GM19351 (cell line): Measurements from ENCODE around the gene AAK1.
"Not testable (repeated sequence)": the region's sequence is repeated elsewhere in the genome, so short reads cannot be mapped to it uniquely, and the experiment has no call there.

Source experiments
- ATAC-seq: cut with Tn5 transposase; IDR thresholded peaks from one replicate; pipeline ENCODE4 v1.9.1; 2021; ENCODE audit warnings: mild to moderate bottlenecking, moderate library complexity; ENCODE audit not compliant: unreplicated experiment

The AAK1 gene

DNA sequence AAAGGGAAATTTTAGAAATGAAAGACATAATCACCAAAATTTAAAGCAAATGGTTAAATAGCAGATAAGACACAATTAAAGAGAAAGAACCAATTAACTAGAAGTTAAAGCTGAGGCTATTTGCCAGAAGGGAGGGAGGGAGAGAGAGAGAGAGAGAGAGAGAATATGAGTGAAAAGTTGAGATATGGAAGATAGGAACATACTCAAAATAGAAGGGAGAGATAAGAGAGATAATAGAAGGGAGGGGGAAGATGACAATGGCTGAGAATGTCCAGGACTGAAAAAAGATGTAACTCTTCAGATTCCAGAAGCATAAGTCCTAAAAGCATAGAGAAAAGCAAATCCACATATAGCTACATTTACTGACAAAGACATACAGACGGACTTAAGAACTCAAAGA is 17.1 kb upstream of the AAK1 start:
- ATAC-seq, result no peak

DNA sequence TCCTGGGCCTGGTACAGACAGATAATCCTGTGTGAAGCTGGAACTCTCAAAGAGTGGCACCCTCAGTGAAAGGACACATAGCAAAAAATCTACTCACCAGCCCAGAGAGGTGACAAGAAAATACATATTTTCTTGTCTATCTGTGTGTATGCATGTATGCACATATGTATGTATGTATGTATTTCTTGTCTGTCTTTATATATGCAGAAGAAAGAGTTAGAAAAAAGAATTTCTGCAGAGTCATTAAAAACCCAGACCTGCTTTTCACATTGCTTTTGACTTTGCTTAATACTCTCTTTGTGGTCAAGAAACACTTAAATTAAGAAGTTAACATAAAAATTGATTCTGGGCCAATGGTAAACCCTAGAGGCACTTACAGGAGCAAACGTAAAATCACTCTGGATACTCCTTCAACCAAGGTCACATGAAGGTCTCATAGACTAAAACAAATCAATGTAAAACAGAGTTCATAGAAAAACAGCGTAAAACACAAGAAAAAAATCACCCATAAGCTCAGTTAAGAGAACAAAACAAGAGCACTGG is 16.5 kb upstream of the AAK1 start:
- ATAC-seq, result no peak

DNA sequence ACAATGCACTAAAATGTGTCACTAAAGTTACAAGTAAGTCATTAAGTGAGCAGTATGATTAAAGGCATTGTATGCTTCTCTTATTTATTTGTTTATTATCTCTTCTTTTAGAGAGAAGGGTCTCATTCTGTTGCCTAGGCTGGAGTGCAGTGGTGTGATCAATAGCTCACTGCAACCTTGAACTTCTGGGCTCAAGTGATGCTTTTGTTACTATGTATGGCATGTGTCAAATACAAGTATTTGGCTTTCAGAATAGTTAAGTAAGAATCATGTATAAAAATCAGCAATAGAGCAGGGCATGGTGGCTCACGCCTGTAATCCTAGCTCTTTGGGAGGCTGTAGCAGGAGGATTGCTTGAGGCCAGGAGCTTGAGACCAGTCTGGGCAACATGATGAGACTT is 15.8 kb upstream of the AAK1 start:
- no peak for ATAC-seq

DNA sequence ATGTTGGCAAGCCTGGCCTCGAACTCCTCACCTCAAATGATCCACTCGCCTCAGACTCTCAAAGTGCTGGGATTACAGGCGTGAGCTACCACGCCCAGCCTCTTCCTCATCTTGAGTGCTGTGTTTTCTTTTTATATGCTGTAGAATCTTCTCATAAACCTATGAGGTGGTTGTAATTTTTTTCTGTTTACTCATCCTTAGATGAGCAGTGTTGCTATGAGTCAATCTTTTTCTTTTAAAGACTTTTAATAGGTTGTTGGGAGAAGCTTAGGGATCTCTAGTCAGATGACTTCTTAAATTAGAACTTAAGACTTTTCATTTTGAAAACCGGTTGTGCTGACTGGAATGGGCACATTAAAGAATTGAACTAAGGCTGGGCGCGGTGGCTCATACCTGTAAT is 8.7 kb upstream of the AAK1 start:
- ATAC-seq, result no peak

DNA sequence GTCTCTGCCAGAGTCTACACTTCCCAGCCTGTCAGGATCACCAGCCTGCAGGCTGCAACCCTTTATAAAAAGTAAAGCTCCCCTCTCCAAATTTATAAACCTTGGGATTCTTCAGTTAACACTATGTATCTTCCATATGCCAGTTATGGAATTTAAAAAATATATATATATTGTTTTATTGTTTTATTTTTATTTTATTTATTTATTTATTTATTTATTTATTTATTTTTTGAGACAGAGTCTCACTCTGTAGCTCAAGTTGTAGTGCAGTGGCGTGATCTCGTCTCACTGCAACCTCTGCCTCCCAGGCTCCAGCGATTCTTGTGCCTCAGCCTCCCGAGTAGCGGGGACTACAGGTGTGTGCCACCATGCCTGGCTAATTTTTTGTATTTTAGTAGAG is 3.7 kb upstream of the AAK1 start:
- ATAC-seq, result not testable (repeated sequence)

DNA sequence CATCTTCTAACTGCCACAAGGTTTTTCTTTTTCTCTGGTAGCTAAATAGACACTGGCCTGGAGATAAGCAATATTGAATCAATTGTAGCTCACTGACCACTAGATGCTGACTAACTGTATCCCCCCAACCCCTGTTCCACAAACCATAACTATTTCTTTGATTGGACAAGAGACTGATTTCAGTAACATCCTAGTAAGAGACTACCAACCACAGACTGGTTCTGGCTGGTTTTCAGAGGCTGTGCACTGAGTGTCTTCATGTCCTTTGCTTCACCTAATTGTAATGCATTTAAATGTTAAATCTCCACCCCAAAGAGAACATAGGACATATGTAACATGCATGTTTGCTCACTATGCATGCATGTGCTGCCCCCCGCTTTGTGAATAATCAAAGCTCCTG is 3.2 kb upstream of the AAK1 start:
- ATAC-seq, result no peak

DNA sequence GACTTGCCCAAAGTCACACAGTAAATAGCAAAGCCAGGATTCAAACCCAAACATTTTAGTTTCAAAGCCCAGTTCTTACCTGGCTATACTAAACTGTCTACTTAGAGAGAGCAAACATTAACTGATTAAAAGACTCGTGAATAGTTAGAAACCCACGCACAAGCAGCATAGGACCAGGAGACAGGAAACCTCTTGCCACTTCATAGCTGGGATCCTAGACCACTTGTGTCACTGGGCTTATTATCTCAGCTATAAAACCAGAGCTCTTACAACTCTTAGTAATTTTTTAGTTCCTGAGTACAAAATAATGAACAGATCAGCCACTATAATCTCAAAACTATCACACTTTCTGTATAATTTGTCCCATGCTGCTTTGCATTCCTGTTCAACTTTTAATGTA is 2.4 kb upstream of the AAK1 start:
- ATAC-seq, result no peak

DNA sequence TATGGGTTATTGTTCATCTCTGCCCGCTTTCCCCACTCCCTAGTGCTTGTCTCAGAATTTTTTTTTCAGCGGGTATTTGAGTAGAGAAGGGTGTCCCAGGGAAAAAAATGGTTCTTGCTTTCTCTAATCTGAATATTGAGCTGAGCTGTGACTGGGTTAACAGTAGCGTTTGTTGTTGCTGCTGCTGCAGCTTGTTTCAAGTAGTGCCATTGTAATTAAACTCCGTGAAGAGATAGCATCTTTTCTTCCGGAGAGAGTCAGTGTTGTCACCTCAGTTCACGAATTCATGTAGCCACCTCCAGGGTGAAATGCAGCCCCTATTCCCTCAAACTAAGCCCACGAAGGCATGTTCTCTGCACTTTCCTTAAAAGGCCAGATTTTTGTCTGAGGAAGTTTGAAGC is 1.5 kb upstream of the AAK1 start:
- no peak for ATAC-seq

DNA sequence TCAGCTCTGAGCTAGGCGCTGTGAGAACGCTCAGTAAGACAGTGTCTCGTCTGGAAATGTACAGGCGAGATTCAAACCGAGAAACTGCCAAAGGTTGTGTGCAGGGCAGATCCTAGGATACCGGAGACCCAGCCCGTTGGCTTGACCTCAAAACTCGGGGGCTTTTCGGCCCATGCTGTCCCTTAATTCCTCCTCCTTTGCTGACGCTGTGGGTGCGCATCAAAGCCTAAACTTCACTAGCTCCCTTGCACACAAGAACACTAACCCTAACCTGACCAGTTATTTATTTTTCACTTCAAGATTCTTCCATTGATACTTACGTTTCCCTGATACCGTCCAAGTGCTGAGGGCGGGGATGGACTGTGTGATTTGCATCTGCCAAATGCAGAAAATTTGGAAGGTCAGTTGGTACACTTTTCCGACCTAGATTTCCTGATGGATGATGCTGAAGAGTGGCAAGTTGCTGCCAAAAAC is 1.0 kb upstream of the AAK1 start:
- ATAC-seq, result no peak

DNA sequence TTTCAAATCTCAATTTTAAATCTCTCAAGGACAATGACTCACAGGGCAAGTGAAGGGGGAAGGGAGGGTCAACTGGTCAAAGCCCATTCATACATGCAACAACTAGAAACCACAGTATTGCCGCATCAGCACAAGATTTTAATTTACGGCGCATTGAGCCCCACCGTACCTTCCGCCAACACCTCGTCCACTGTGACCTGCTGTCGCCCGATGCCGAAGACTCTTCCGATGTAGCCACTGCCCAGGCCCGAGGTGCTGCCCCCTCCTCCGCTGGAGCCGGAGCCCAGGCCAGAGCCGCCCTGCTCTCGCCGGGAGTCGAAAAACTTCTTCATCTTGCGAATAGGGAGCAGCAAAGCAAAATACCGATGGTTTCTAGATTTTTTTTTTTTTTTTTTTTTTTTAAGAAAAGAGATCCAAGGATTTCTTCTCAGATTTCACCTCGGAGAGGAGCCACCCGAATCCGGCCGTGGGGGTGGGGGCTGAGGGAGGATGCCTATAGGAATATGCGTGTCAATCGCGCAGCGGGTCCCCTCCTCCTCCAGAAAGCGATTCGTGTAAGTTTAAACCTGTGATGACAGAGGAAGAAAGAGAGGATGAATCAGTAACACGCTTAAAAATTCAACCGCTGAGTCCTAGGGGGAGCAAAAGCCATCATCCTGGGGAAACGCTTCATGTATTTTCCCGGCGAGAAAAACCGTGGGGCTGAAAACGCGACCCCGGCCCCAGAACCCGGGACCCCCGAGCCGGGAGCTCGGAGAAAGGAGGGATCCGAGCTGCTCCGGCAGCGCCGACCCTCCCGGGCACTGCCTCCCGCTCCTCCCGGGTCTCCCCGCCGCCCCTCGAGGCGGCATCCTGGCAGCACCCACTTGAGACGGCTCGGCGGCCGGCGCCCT is 584 bp downstream of the AAK1 start:
- ATAC-seq, result no peak

DNA sequence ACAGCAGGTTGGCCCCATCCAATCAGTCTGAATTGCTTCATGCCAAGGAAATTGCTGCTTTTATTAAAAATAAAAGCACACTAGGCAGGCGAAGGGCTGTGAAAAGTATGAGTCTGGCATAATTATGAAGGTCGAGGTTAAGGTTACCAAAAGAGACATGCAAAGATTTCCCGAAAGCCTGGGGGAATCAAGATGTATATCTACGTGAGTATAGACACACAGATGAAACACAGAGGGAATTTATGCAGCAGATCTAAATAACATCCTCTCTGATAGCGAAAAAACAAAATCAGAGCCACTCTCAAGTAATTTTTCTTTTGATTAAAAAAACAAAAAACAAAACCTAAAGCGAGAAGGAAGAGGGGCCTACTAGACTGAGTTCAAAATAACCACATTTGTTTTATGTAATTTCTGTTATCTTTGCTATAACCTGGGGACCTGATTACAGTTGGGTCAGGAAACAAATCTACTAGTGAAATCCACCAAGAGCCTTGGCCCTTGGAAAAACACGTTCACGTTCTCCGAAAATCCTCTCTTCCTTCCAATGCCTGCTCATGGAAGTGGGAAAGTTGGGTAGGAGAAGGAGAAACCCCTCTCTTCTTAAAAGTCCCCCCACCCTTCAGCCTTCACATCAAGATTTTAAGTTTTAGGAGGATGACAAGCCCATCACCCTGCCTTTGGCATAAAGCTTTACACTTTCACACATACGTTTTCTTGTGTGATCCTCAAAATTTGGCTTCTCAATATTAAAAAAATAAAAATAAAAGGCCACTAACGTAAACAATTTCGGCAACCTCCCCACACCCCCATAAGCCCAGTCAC is 1.4 kb downstream of the AAK1 start:
- ATAC-seq, result no peak

DNA sequence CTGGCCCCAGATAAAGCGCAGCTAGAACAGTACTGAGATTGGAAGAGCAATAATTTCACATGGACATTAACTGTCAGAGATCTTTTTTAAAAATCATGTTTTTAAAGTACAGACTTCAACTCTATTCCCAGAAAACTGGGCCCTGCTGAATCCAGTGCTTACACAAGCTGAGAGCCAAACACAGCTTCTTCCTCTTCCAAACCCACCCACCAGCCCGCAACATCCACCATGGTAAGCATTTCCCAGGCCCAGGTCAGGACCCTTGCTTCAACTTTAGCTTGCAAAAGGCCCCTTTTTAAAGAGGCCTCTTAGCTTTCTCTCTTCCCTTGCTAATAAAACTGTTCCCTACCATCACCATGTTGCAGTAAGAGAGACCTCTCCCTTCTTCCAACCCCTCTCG is 2.1 kb downstream of the AAK1 start:
- no peak for ATAC-seq

DNA sequence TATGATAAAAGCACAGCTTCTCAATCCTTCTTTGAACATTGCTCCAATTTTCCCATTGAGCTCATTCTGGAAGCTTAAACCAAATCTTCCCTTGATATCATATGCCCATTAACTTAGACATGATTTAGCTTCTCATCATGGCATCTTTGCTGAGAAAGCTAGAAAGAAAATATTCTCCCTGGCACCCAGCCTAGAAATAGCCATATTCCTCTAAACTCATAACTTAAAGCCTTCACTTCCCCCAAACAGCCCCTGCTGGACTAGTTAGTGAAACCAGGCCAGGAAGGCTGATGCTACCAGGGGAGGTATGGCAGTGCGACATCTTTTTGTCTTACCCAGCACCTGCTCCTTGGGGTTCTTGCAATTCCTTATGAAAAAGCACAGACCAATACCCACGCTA is 4.3 kb downstream of the AAK1 start:
- ATAC-seq, result no peak

DNA sequence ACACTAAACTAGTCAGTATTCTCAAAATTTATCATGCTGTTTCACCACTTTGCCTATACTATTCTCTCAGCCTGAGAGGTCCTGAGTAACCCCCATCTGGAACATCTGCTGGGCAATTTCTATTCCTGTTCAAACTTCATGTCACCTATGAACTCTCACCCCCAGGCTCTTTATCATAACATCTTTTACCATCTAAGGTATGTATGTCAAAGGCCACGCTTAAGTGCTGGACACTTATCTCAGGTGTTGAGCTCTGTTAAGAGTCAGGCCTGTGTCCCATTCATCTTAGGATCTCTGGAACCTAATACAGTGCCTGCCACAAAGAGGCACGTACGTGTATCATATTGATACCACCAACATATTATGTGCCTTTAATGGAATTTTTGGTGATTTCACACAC is 4.9 kb downstream of the AAK1 start:
- ATAC-seq, result no peak

DNA sequence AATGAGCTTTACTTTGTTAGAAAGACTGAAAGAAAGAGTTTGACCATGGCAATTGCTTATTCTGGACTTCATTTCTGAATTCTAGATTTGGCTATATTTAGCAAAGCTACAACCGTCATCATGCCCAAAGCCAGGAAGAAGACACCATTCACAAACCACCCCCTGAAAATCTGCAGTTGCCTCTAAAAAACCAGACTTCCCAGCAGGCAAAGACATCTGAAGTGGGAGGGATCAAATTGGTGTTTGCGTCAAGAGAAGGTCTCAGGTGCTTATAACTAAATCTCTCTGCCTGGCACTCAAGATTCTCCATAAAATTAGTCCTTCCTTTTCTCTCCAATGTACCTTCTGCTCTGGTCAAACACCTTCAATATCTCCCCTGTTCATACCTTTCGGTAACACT is 5.6 kb downstream of the AAK1 start:
- no peak for ATAC-seq

DNA sequence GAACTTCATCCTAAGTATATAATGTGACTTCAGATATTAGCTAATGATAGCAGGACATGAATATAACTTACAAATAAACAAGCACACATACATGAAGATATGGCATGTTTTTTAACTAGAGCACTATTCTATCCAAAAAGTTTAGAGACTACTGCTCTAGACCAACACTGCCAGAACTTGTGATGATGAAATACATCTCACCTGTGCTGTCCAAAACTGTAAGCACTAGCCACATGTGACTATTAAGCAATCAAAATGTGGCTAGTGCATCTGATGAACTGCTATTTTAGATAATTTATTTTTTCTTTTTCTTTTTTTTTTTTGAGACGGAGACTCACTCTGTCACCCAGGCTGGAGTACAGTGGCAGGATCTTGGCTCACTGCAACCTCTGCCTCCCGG is 7.1 kb downstream of the AAK1 start:
- ATAC-seq, result no peak

DNA sequence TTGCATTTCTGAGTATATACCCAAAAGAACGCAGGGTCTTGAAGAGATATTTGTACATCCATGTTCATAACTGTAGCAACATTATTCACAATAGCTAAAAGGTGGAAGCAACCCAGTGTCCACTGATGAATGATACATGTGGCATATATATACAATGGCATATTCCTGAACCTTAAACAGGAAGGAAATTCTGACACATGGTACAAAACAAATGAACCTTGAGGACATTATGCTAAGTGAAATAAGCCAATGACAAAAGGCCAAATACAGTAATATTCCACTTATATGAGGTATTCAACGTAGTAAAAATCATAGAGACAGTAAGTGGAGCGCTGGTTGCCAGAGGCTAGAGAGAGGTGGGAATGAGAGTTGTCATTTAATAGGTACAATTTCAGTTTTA is 8.1 kb downstream of the AAK1 start:
- ATAC-seq, result no peak

DNA sequence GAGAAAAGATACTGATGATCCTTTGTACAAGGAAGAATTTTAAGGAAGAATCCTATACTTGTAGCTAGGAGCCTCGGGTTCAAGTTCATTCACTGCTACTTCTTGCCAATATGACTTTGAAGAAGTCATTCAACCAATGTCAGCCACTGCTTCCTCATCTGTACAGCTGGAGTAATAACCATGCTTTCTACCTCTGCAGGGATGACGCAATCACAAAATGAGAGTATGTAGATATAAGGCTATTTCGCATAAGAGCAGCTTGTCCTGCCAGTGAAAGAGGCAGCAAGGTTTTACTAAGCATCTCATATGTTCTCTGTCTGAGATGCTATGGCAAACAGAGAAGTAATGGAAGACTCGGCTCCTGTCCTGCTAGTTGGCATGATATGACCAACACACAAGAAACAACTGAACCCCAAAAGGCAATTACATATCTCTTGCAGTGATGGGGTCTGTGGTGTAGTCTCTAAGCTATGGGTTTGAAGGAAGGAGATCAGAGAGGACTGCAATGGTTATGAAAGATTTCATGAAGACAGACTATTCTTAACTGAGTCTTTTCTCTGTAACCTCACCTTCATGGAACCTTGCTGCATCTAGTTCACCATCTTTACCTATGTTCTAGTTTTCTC is 9.2 kb downstream of the AAK1 start:
- no peak for ATAC-seq

DNA sequence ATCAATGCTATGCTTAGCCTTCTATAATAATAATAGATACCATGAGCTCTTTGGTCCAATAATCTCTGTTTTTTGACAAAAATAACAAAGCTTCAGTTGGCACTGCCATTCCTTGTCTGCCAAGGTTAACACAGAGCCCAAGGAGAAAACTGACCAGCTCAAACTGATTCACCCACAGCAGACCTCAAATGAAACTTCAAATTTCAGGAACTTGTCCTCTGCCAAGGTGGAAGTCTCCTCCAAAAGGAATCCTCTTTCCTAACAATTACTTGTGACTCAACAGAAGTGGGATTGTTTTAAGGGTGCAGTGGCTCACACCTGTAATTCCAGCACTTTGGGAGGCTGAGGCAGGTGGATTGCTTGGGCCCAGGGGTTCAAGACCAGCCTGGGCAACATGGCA is 12.1 kb downstream of the AAK1 start:
- ATAC-seq, result no peak

DNA sequence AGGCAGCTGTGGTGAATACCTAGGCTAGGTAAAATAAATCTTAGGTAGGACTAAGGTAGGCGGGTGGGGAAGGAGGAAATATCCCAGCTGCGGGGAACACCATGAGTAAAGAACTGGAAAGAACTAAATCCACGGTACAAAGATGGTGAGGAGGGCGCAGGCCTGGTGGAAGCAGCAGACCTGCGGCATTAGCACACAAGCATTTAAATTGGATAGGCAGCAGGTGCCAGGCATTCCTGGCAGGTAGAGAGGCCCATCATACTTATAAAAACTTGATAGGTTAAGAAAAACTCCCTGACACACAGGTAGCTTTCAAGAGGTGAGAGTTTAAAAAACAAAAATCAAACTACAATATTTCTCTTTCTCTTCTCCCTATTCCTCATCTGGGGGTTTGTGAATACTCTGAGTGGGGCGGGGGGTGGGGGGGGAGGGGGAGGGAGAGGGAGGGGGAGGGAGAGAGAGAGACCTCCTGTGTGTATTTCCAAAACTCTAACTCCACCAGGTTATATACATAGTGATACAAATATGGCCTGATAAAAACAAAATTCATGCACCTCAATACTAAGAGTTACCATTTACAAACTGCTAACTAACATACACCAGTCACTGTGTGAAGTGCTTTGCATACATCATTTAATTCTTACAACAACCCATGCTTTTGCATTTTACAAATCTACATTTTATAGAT is 13.5 kb downstream of the AAK1 start:
- no peak for ATAC-seq
